SK-N-SH treated with all-trans-retinoic acid at 6 μM for 48 hours (cell line): ENCODE measurements around the gene ZFP42.

Source experiments
- BACH2 ChIP-seq: fragments of 250-450 bp; sonication (Bioruptor Pico); IDR thresholded peaks from 2 replicates; pipeline ENCODE4 v1.9.0; 2021; ENCODE audit warnings: mild to moderate bottlenecking, borderline replicate concordance
- CSDC2 ChIP-seq: fragments of 250-450 bp; sonication (Bioruptor Pico); IDR thresholded peaks from 2 replicates; pipeline ENCODE4 v1.5.0; 2020; ENCODE audit warnings: mild to moderate bottlenecking, moderate library complexity
- PPARA ChIP-seq: fragments of 250-450 bp; sonication (Bioruptor Pico); IDR thresholded peaks from 2 replicates; pipeline ENCODE4 v1.5.0; 2020; ENCODE audit warnings: mild to moderate bottlenecking, borderline replicate concordance
- RARB ChIP-seq: fragments of 250-450 bp; sonication (Bioruptor Pico); IDR thresholded peaks from 2 replicates; pipeline ENCODE4 v1.8.0; 2021; ENCODE audit warnings: mild to moderate bottlenecking, moderate library complexity
- TCF4 ChIP-seq: fragments of 250-450 bp; sonication (Bioruptor Pico); IDR thresholded peaks from 2 replicates; pipeline ENCODE4 v1.8.0; 2021; ENCODE audit warnings: mild to moderate bottlenecking, moderate library complexity, borderline replicate concordance
- ZFP3 ChIP-seq: fragments of 250-450 bp; sonication (Bioruptor Pico); IDR thresholded peaks from 2 replicates; pipeline ENCODE4 v1.5.0; 2020; ENCODE audit warnings: mild to moderate bottlenecking, moderate library complexity
- ZFP30 ChIP-seq: fragments of 450-650 bp; formaldehyde crosslinking; IDR thresholded peaks from 2 replicates; pipeline ENCODE4 v1.5.0; 2022; ENCODE audit warnings: mild to moderate bottlenecking, moderate library complexity
- ZNF565 ChIP-seq: fragments of 450-650 bp; formaldehyde crosslinking; conservative IDR thresholded peaks from 2 replicates; pipeline ENCODE4 v1.5.0; 2020; ENCODE audit warnings: low read depth, mild to moderate bottlenecking, moderate library complexity
- ZNF70 ChIP-seq: fragments of 450-650 bp; formaldehyde crosslinking; IDR thresholded peaks from 2 replicates; pipeline ENCODE4 v1.5.0; 2020; ENCODE audit warnings: mild to moderate bottlenecking, moderate library complexity
- TF ChIP-seq, protein P1 (sequence below): fragments of 250-450 bp; sonication (Bioruptor Pico); IDR thresholded peaks from 2 replicates; pipeline ENCODE4 v1.5.1; 2021; ENCODE audit warnings: mild to moderate bottlenecking, moderate library complexity
- TF ChIP-seq, protein P2 (sequence below): fragments of 250-450 bp; sonication (Bioruptor Pico); IDR thresholded peaks from 2 replicates; pipeline ENCODE4 v1.8.0; 2021; ENCODE audit warnings: low read depth, mild to moderate bottlenecking, moderate library complexity, borderline replicate concordance
- TF ChIP-seq, protein P3 (sequence below): fragments of 250-450 bp; sonication (Bioruptor Pico); IDR thresholded peaks from 2 replicates; pipeline ENCODE4 v1.8.0; 2020; ENCODE audit warnings: mild to moderate bottlenecking, moderate library complexity, borderline replicate concordance

DNA sequence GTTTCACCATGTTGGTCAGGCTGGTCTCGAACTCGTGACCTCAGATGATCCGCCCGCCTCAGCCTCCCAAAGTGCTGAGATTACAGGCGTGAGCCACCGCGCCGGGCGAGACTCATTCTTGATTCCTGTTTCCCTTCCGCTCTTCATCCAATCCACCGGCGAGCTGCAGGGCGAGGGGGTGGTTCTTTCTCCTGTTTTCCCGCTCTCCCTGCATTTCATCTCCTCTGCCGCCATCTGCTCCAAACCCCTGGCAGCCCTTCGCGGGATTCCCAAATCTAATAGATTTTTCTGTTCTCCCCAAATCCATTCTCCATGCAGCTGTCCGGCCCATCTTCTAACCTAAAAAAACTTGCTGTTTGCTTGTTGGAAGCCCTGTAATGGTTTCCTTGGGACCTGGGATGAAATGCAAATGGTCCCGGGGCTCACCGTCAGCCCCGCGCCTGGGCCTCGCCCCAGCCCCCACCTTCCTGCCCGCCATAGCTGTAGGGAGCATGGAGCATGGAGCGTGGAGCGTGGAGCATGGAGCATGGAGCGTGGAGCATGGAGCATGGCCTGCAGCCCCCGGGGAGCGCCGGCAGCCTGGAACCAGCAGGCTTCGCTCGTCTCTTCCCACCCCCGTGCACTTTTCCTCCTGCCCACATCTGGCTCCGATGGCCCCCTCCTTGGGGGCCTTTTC is 1.1 kb downstream of the ZFP42 start:
- TF ChIP-seq, protein P1, sequence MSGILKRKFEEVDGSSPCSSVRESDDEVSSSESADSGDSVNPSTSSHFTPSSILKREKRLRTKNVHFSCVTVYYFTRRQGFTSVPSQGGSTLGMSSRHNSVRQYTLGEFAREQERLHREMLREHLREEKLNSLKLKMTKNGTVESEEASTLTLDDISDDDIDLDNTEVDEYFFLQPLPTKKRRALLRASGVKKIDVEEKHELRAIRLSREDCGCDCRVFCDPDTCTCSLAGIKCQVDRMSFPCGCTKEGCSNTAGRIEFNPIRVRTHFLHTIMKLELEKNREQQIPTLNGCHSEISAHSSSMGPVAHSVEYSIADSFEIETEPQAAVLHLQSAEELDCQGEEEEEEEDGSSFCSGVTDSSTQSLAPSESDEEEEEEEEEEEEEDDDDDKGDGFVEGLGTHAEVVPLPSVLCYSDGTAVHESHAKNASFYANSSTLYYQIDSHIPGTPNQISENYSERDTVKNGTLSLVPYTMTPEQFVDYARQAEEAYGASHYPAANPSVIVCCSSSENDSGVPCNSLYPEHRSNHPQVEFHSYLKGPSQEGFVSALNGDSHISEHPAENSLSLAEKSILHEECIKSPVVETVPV (CRISPR knock-in tag): no peak
- TF ChIP-seq ZFP30 (CRISPR knock-in tag) (no peak), BACH2 (CRISPR knock-in tag) (no peak), RARB (CRISPR knock-in tag) (no peak), CSDC2 (CRISPR knock-in tag) (no peak), ZFP3 (CRISPR knock-in tag) (no peak), PPARA (CRISPR knock-in tag) (no peak), ZNF565 (CRISPR knock-in tag) (no peak), TCF4 (CRISPR knock-in tag) (no peak), ZNF70 (CRISPR knock-in tag) (no peak)
- TF ChIP-seq, protein P2, sequence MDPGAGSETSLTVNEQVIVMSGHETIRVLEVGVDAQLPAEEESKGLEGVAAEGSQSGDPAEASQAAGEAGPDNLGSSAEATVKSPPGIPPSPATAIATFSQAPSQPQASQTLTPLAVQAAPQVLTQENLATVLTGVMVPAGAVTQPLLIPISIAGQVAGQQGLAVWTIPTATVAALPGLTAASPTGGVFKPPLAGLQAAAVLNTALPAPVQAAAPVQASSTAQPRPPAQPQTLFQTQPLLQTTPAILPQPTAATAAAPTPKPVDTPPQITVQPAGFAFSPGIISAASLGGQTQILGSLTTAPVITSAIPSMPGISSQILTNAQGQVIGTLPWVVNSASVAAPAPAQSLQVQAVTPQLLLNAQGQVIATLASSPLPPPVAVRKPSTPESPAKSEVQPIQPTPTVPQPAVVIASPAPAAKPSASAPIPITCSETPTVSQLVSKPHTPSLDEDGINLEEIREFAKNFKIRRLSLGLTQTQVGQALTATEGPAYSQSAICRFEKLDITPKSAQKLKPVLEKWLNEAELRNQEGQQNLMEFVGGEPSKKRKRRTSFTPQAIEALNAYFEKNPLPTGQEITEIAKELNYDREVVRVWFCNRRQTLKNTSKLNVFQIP (CRISPR knock-in tag): no peak
- TF ChIP-seq, protein P3, sequence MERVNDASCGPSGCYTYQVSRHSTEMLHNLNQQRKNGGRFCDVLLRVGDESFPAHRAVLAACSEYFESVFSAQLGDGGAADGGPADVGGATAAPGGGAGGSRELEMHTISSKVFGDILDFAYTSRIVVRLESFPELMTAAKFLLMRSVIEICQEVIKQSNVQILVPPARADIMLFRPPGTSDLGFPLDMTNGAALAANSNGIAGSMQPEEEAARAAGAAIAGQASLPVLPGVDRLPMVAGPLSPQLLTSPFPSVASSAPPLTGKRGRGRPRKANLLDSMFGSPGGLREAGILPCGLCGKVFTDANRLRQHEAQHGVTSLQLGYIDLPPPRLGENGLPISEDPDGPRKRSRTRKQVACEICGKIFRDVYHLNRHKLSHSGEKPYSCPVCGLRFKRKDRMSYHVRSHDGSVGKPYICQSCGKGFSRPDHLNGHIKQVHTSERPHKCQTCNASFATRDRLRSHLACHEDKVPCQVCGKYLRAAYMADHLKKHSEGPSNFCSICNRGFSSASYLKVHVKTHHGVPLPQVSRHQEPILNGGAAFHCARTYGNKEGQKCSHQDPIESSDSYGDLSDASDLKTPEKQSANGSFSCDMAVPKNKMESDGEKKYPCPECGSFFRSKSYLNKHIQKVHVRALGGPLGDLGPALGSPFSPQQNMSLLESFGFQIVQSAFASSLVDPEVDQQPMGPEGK: no peak
